ENCODE results near the gene GALNT17. TPM values are rescaled to one million over a fixed set of nuclear protein-coding genes. Genes with fewer than 3 reads are reported as not detected.

GALNT17 gene
- total RNA-seq = not detected in 2 replicates

DNA sequence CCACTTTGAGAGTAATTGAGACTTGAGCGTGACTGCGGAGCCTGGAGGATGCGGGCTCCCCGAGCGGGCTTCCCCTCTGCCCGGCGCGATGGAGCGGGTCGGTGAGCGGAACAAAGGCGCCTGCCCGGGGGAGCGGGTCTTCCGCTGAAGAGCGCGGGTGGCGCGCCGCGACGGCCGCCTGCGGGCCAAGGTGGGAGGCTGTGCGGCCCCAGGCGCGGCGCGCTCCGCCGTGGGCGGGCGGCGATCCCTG, at the start of gene GALNT17:
Gene GALNT17, plus strand, starts transcription at position 18 of the 250 bp plus-strand sequence.

